GM20431 (cell line): ENCODE data around the gene CHI3L1.

Experiments
- in situ Hi-C: fragments of 300-500 bp; cut with MseI, MboI; formaldehyde crosslinking; loops from one replicate; pipeline ENCODE4 v1.15.0; 2020; ENCODE audit warnings: low sequenced_read_pairs; ENCODE audit not compliant: unreplicated experiment

The CHI3L1 gene

DNA sequence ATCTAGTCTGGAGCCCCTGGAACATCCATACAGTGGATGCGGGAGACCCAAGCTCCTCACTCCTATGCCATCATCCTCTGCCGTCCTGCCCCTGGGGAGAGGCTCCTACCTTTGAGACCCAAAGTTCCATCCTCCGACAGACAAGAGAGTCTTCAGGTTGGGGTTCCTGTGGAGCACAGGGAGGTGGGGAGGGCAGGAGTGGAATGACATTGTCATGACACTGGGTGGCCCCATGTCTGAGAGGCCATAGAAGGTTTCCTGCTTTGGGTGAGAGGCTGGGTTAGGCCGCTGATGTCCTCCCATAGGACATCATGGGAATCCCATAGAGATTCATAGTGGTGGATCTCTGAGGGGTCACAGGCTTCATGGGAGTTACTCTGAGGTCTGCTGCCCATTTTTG is 2.0 kb downstream of the CHI3L1 start:
- in situ Hi-C loops: no loop called here

DNA sequence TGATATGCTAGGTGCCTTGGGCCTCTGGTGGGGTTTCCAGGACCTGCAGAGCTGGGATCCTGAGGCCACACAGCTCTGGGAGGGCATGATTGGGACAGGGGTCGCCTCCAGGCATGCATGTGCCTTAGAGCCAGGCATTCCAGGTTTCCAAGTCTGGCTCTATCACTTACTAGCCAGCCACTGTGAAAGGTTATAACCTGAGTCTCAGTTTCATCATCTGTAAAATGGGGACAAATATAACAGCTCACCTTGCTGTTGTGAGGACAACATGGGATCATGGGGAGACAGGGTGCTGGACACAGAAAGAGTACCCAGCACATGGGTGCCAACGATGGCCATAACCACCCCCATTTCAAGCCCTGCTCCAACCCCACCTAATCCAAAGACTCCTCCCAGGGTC is 2.7 kb downstream of the CHI3L1 start:
- in situ Hi-C loops: no loop called here

DNA sequence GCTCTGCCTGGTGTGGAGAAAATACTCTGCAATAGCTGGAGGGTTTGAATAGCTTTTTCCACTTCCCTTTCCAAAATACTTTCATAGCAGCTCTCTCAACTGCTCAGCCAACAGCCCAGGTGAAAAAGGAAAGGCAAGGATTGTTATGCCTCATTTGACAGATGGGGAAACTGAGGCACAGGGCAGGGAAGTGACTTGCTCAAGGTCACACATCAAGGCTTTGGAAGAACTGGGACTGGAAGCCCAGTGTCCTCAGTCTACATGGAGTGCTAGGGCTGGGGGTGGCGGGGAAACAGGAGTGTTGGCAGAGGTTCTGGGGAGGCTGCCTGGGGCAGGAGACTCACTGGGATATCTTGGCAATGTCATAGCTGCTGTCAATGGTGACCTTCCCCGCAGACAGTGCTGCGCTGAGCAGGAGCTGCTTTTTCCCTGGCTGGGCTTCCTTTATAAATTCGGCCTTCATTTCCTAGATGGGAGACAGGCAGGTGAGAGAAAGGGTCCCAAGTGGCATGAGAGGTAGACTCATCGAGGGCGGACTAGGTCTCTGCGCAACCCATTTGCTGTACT is 4.0 kb downstream of the CHI3L1 start:
- in situ Hi-C loops: no loop called here

DNA sequence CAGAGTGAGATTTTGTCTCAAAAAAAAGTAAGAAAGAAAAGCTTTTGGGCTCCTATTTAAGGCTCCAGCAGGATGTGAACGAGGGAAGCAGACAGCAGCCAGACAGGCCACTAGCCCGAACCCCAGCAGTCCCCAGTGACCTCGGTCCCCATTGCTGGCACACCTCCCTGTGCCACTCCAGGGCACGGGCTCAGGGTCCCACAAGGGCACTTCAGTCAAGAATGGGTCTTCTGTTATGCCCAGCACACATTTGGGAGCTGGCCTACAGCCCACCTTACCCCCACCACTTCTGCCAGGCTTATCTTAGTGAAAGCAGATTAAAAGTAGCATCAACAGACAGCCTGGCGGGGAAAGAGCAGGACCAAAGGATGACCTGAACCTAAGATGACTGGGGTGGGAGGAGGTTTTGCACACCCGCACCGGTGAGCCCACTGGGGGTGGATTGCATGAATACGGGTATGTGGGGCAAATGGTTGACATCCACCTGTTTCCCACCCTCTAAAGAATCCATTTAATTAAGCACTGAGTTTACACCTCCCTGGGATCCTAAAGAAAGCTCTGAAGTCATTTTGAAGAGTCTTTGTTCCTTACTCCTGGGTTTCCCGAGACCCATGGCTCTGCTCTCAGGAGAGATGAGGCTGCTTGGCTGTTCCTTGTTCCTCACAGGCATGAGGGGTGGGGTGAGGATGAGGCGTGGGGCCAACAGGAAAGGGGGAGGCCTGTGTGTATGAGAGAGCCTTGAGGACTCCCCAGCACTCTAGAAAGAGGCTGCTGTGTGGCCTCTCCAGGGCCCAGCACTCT is 4.7 kb downstream of the CHI3L1 start:
- in situ Hi-C loops: no loop called here

DNA sequence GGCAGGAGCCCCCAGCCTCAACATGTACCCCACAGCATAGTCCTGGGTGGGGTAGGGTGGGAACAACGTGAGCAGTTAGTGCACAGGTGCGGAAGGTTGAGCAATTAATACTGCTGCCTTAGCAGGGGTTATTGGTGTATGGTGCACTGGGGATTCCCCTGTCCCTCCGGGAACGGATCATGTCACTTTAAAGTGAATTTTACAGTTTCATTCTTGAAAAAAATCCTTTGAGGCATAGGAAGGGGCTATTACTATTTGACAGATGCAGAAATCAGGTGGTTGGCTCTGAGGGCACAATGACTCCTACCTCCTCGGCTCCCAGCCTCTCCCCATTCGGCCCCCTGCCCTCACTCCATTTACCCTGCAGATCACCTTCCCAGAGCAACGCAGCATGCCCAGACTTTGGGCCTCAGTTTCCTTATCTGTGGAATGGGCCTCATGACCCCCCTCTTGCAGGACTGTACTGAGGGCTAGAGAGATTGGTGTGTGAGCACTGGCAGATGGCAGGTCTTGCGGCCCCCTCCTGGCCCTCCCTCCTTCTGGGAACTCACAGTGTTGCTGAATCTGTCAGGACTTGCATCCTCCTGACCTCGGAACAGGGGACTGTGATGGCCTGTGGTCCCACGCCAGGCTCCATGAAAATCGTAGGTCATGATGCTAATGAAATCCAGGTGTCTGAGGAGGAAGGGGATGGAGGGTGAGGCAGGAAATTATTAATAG is 5.7 kb downstream of the CHI3L1 start:
- in situ Hi-C loops: no loop called here

DNA sequence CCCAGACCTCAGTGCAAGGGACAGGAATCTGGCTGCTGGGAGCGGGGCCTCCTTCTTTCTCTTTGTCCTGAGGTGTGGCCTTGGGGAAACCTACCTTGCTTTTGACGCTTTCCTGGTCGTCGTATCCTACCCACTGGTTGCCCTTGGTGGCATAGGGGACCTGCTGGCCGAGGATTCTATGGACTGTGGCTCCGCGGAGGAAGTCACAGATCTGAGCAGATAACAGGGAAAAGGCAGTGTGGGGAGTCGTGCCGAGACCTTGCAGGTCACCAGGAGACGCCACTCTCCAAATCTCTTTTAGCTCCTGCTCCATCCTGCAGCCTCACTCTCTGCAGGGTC is 6.9 kb downstream of the CHI3L1 start:
- in situ Hi-C loops: no loop called here

DNA sequence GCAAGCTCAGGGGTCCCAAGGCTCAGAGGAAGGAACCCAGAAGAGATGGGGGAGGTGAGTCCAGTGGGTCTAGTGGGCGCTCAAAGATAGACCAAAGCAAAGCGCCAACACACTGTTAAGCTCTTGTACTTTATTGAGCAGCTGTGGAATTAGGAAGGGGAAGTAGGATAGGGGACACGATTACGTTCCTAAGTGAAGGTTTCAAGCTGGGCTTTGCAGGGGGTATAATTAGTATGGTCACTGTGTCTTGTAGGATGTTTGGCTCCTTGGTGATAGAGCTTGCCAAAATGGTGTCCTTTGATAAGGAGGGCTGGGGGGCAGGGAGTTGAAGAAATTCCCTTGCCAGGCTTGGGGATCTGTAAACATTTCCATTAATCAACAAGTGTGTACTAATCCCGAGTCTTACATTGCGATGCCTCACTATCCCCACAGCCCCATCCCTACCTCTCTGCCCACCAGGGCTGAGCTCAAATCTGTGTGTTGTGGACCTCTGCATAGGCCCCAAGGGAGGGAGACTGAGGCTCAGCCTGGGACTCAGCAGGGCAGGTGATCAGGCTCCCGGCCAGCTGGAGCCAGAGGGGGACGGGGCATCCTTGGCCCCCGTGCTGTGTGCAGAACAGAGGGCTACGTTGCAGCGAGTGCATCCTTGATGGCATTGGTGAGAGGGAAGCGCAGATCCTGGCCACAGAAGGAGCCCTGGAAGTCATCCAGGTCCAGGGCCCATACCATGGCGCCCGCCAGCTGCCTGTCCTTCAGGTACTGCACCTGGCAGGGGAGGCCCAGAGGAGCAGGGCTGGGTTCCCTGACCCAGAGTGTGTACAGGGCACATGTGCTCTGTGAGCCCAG is 7.5 kb downstream of the CHI3L1 start:
- in situ Hi-C loops: no loop called here

DNA sequence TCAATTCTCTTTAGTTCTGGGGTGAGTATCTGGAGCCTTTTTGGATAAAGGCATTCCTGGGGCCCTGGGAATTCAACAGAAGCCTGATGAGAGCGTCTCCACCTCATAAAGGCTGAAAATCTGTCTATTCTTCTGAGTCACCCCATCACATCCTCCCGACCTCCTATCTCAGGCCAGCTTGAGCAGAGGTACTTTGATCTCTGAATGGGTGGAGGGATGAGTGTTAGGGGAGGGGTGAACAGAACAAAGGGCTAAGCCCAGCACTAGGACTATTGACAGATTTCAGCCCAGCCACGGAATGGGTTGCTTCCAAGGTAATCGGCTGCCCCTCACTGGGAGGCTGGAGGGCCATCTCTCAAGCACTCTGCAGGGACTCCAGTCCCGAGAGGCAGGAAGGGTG is 8.4 kb downstream of the CHI3L1 start:
- in situ Hi-C loops: no loop called here

DNA sequence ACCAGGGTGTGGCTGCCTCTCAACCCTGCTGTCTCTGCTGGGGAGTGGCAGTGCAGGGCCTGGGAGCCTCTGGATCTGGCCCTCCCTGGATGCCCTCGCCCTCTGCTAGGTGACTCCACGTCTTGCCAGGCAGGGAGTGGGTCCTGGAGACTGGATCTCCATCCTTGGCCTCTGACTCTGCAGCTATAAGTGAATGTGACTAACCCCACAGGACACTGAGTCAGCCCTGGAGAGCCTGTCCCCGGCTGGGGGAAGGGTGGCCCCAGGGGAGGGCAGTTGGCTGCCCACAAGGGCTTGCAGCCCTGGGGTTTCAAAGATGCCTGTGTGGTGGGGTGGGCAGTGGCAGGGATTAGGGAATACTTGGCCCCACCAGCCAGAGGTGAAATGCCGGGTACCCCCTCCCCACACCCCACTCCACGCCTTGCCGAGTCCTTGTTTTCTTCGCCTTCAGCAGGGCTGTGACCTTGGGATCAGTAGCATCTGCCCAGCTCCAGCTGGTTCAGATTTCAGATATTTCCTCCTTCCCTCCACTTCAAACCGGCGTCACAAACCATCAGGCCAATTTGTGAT is 8.9 kb downstream of the CHI3L1 start:
- in situ Hi-C loops: no loop called here

DNA sequence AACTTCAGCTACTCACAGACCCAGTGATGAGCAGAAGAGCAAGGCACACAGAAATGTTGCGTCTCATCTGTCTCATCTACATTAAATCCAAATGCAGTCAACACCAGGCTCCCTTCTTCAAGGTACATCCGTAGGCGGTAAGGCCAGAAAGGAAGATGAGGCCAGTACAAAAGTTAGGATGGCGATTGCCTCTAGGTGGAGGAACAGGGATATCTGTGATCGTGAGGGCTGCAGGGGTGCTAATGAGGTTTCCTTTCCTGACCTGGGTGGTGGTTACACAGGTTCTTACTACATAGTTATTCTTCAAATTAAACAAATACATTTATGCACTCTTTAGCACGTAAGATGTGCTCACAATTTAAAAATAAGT is 9.5 kb downstream of the CHI3L1 start:
- in situ Hi-C loops: no loop called here

DNA sequence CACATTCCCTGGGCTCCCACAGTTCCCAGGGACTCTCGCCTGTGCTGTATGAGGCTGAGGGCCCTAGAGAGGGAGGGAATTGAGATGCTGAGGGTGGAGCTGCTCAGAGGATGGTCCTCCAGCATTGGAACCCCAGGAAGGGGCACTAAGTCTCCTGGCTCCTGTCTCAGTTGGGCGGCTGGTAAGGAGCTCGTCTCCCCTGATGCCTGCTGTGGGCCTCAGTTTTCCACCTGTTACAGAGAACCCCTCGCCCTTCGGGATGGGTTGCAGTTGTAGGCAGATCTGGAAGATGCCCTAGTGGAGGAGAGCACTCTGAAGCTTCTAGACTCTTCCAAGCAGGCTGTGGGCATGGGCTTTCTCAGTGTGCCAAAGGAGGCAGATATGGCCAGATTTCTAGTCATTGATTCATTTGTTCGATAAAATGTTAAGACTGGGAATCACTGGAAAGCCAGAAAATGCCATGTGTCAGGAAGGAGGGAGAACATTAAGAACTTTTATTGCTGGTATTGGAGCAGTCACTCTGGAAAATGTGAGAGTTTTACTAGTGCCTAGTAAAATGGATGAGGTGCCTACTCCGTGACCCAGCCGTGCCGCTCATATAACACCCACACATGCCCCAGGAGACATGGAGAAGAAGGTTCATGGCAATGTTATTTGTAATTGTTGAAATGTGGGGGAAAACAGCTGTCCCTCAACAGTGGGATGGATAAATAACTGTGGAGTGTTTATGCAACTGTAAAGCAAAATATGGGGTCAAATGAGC is 10.1 kb downstream of the CHI3L1 start:
- in situ Hi-C loops: no loop called here

DNA sequence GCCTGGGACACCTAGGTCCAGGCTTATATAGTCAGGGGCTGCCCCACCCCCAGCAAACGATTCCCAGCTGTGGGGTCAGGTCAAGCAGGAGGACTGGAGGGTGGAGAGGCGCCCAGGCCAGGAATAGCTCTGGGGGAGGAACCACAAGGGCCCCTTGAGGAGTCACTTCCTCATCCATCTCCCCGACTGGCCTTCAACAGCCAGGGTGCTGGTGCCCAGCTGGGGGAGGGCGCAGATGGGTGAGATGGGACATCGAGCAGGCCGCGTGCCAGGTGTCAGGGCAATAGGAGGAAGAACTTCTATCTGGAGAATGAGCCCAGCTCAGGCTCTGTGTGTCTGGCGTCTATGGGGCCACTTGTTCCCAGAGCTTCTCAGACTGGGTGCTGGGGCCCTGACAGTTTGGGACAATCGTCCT is 10.7 kb downstream of the CHI3L1 start:
- in situ Hi-C loops: no loop called here

DNA sequence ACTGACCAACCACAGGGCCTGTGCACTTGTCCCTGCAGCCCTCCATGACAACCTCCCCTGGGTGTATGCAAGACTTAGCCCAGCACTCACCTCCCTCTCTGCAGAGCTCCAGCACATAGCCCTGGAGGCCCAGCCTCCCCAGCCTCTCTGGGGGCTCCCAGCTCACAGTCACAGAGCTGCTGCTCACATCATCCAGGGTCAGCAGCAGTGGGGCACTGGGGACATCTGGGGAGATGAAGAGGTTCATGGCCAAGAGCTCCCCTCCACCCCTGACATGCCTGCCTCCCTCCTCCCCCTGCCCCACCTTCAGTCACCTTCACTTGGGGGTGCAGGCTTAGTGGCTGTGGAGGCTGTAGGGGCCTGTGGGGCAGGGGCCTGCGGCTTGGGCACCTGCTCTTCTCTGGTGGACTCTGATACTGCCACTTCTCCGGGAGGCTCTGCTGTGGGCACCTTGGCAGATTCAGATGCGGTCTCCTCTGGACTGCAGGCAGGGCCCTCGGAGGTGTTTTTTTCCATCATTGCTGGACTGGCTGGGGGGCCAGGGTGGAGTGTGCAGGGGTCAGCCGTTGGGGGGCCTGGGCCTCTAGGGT is 11.2 kb downstream of the CHI3L1 start, which contains the start of gene MYBPH:
Gene MYBPH, minus strand, starts transcription at position 590 of the 590 bp plus-strand sequence. Its CDS starts 71 bp downstream, at position 519.
- in situ Hi-C loops: no loop called here

DNA sequence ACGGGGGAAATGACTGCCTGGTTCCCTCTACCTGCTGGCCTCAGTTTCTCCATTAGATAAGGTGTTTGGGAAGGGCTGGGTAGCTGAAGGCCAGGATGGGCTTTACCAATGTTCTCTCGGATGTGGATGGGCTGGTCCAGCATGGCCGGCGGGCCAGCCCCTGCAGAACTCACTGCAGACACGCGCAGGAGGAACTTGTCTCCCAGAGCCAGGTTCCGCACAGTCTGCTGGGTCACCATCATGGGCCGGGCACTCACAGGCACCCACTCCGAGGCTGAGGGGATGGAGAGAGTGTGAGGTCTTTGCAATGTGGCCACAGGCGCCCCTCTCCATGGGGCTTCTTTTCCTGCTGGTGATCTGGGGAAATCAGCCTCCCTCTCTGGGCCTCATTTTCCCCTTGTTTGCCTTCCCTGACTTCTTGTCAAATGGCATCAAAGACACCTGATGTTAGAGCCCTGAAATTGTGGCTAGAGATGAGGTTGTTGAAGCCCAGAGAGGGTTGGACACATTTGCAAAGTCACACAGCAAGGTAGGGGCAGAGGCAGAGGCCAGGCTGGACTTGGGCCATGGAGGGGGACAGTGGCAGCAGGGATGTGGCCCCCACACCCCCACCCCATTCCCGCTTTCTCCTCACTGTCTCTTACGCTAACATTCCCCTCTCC is 12.0 kb downstream of the CHI3L1 start:
- in situ Hi-C loops: no loop called here

DNA sequence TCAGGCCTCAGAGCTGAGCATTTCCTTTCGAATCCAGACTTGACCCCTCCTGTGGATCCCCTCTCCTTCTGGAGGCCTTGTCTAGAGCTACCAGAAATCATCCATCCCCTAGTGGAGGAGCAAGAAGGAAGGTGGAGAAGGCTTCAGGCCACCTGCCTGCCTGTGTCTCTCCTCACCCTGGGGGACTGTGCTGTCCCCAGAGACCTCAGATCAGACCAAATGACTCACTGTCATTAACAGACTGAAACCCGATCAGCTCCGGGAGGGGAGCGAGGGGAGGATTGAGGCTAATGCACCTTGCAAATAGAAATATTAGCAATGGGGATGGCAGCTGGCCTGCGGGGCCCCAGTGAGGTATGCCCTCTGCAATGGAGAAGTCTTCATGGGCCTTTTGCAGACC is 12.9 kb downstream of the CHI3L1 start:
- in situ Hi-C loops: no loop called here

DNA sequence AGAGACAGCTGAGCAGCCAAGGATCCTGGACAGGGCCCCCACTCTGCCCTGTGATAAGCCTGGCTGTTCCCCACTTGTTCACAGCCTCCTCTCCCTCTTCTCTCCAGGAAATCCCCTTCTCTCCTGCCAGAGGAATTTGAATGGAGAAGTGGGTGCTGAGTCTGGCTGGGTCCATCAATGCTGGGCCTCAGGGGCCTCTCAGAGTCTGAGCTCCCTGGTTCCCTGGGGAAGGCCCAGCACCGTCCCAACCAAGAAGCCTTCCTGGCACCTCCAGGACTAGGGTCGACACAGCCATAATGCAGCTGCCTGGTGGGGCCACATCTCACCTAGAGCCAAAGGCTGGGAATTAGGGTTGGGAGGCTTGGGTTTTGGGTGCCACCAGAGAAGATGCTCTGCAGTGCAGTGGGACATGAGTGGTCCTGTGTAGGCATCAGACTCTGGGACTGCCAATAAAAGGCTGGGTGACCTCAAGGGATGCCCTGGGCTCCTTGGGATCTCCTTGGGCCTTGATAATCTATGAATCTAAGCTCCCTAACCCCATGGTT is 13.4 kb downstream of the CHI3L1 start:
- in situ Hi-C loops: no loop called here

DNA sequence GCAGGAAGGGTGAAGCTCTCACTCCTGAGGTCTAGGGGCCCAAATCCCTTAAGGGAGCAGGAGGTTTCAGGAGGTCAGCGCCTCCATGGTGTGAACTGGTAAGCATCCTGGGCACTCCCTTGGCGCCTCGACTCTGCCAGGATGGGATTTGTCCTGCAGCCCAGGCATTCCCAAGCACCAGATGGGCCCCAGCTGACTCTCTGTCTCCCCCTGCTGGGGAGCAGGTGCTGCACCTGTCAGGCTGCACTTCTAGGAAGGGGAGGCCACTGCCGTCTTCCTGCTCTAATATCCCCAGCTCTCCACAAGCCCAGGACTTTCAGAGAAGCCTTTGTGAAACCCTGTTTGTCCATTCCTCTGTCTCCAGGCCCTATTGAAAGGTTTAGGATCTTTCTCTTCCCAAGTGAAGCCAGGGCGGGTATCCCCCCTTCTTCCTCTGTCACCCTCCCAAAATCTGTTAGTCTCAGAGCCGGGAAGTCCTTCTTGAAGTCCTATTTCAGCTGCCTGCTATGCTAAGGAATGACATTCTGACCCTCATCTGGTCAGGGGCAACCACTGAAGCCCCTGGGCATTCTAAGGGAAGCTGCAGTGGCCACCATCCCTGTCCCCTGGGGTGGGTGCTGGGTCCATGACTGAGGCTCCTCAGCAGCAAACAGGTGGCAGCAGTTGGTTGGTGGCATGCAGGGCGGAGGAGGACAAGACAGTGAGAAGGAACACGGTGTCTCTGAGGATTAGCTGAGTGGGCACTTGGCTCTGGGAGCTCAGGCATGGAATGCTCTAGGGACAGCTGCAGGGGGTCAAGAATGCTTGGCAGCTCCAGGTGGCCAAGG is 14.1 kb downstream of the CHI3L1 start:
- in situ Hi-C loops: no loop called here
